GM13976 (cell line): Measurements from ENCODE around the gene PLEKHO1.

Source experiments
- DNase-seq: peaks from one replicate; pipeline ENCODE4 v3.0.0; 2012; ENCODE audit warnings: low spot score
- CTCF ChIP-seq: IDR thresholded peaks from 2 replicates; pipeline ENCODE4 v1.5.1; 2012; ENCODE audit warnings: borderline replicate concordance, mild to moderate bottlenecking; ENCODE audit not compliant: insufficient read depth; ENCODE audit errors: extremely low read depth, missing control alignments, control extremely low read depth
- in situ Hi-C: fragments of 300-500 bp; cut with MboI; formaldehyde crosslinking; loops from one replicate; pipeline ENCODE4 v1.12.0; 2022; ENCODE audit warnings: low sequenced_read_pairs, mixed read lengths, inconsistent platforms; ENCODE audit not compliant: unreplicated experiment

Gene PLEKHO1

GRCh38 chr1:150165622-150166612 is 16.2 kb downstream of the PLEKHO1 start:
- in situ Hi-C loops, result loop anchor here (25.0 kb wide), 1 partner anchor 204 kb away; no protein-coding TSS in a partner anchor
- peak; percentile 65 for TF ChIP-seq CTCF
- DNase-seq, result peak; percentile 70

- peak; percentile 79 for DNase-seq
- peak; percentile 83 for TF ChIP-seq CTCF
- in situ Hi-C loops, result loop anchor here (25.0 kb wide), 1 partner anchor 207 kb away; no protein-coding TSS in a partner anchor
Measured at GRCh38 chr1:150168960-150169601, 19.4 kb downstream of the PLEKHO1 start.

- DNase-seq, result no peak
- in situ Hi-C loops, result loop anchor here (5.0 to 25.0 kb wide), 2 partner anchors 100 to 210 kb away; no protein-coding TSS in a partner anchor
- no peak for TF ChIP-seq CTCF
Measured at GRCh38 chr1:150171801-150172200, 22.1 kb downstream of the PLEKHO1 start.

GRCh38 chr1:150173141-150173585 is 23.4 kb downstream of the PLEKHO1 start:
- no peak for TF ChIP-seq CTCF
- DNase-seq, result no peak
- in situ Hi-C loops, result loop anchor here (5.0 to 25.0 kb wide), 2 partner anchors 101 to 211 kb away; no protein-coding TSS in a partner anchor

- DNase-seq, result no peak
- no peak for TF ChIP-seq CTCF
- in situ Hi-C loops, result no loop called here
Measured at GRCh38 chr1:150176593-150176992, 26.9 kb downstream of the PLEKHO1 start.

- TF ChIP-seq CTCF, result no peak
- in situ Hi-C loops, result no loop called here
- DNase-seq, result no peak
Measured at GRCh38 chr1:150178548-150178947, 28.8 kb downstream of the PLEKHO1 start.
